Fibroblast of lung (primary cell): ENCODE results near the gene NEFH. TPM values are rescaled to one million over a fixed set of nuclear protein-coding genes. Genes with fewer than 3 reads are reported as not detected.

ENCODE experiments used
- DNase-seq, 2 donors: peaks; one replicate each; pipeline versions ENCODE4 v3.0.0 to v3.0.0-alpha.2; 2010; ENCODE audit warnings: low read depth in 2 of 2
- H2AFZ ChIP-seq: 2 replicates; pipeline ENCODE4 v1.5.1; 2012; ENCODE audit warnings: low read length, control low read depth, inconsistent platforms
- H3K27ac ChIP-seq: 2 replicates; pipeline ENCODE4 v1.5.1; 2011; ENCODE audit warnings: low read length, control low read depth; ENCODE audit not compliant: insufficient read depth
- H3K27me3 ChIP-seq: 2 replicates; pipeline ENCODE4 v1.5.1; 2011; ENCODE audit warnings: mild to moderate bottlenecking, low read length; ENCODE audit not compliant: control insufficient read depth, insufficient read depth
- H3K36me3 ChIP-seq: 2 replicates; pipeline ENCODE4 v1.5.1; 2011; ENCODE audit warnings: low read length; ENCODE audit not compliant: control insufficient read depth, insufficient read depth
- H3K4me1 ChIP-seq: 2 replicates; pipeline ENCODE4 v1.5.1; 2011; ENCODE audit warnings: low read length; ENCODE audit not compliant: control insufficient read depth, insufficient read depth; ENCODE audit errors: extremely low read depth
- H3K4me2 ChIP-seq: 2 replicates; pipeline ENCODE4 v1.5.1; 2011; ENCODE audit warnings: low read length, control low read depth; ENCODE audit not compliant: insufficient read depth; ENCODE audit errors: extremely low read depth
- H3K4me3 ChIP-seq, 4 experiments: fragments of 200-600 bp in 1 of 4; sonication (generic) in 1 of 4; replicated peaks in 1 of 4; 2 replicates each; pipeline ENCODE4 v1.5.1; 2011 to 2016; ENCODE audit warnings: low read length in 4 of 4, low read depth in 3 of 4, mild to moderate bottlenecking in 3 of 4, control low read depth in 2 of 4, inconsistent platforms in 1 of 4, mixed read lengths in 1 of 4; ENCODE audit not compliant: insufficient read depth in 1 of 4; ENCODE audit errors: control extremely low read depth in 1 of 4
- H3K79me2 ChIP-seq: 2 replicates; pipeline ENCODE4 v1.5.1; 2012; ENCODE audit warnings: mild to moderate bottlenecking, low read length, inconsistent platforms; ENCODE audit not compliant: control insufficient read depth, insufficient read depth
- H3K9ac ChIP-seq: 2 replicates; pipeline ENCODE4 v1.5.1; 2011; ENCODE audit warnings: mild to moderate bottlenecking, low read length, control low read depth; ENCODE audit not compliant: insufficient read depth
- H3K9me3 ChIP-seq: 2 replicates; pipeline ENCODE4 v1.5.1; 2012; ENCODE audit warnings: low read depth, low read length; ENCODE audit not compliant: control insufficient read depth, insufficient read depth
- H4K20me1 ChIP-seq: 2 replicates; pipeline ENCODE4 v1.5.1; 2011; ENCODE audit warnings: low read length; ENCODE audit not compliant: control insufficient read depth, insufficient read depth; ENCODE audit errors: extremely low read depth
- EZH2 ChIP-seq: IDR thresholded peaks from 2 replicates; pipeline ENCODE4 v1.5.1; 2012; ENCODE audit warnings: low read length, control low read depth, mild to moderate bottlenecking; ENCODE audit errors: missing control alignments
- polyA plus RNA-seq, 2 donors: library from polyadenylated mRNA; depleted of rRNA in 1 of 2; stranded (reverse) in 1 of 2; unstranded in 1 of 2; fragments of >200 nt; gene quantifications; 2 replicates each; pipeline ENCODE4 v1.2.1, GENCODE V29; 2011 to 2012; ENCODE audit warnings: missing spikeins in 1 of 2
- total RNA-seq: library from RNA; depleted of rRNA; stranded (reverse); fragments of >200 nt; gene quantifications from 2 replicates; pipeline ENCODE4 v1.2.1, GENCODE V29; 2014
- TF ChIP-seq, protein P1 (sequence below), 2 donors: IDR thresholded peaks in 1 of 2; conservative IDR thresholded peaks in 1 of 2; 1 replicate in 1 of 2; 2 replicates in 1 of 2; pipeline ENCODE4 v1.5.1; 2011 to 2012; ENCODE audit warnings: low read length in 2 of 2, control low read depth in 1 of 2, inconsistent platforms in 1 of 2, low read depth in 1 of 2, mild to moderate bottlenecking in 1 of 2

Gene NEFH
- total and polyA plus RNA-seq, 2 donors (not counting 1 experiment from before 2014, with no cell fraction given): 0.17 to 0.37 TPM

DNA sequence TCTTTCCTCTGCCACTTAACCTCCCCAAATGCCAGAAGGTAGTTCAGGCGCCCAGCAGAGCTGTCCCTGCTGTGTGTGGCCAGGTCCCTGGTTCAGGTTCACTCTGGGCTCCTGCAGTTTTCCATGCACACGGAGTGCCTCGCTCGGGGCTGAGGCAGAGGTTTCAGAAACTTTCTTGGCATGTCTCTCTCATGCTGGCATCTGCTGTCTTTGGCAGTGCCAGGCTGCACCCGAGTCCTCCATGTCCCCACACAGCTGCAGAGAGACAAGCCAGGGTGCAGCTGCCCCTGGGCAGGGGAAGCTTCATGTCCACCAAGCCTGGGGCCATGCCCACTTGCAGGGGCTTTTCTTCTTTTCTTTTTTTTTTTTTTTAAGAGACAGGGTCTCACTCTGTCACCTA is 7.0 kb upstream of the NEFH start:
- no peak overlapping the region for H2AFZ ChIP-seq
- H4K20me1 ChIP-seq: no peaks in the 10 kb centered on the region
- H3K9ac ChIP-seq: no peak overlapping the region
- no peak overlapping the region for H3K4me3 ChIP-seq
- H3K27me3 ChIP-seq: peaks cover 7% of the 10 kb centered on the region
- no peaks in the 10 kb centered on the region for H3K9me3 ChIP-seq
- no peak overlapping the region for H3K4me2 ChIP-seq
- no peak for DNase-seq
- H3K4me1 ChIP-seq: no peaks in the 10 kb centered on the region
- no peaks in the 10 kb centered on the region for H3K36me3 ChIP-seq
- H3K27ac ChIP-seq: no peak overlapping the region
- no peak for TF ChIP-seq EZH2
- TF ChIP-seq, protein P1, sequence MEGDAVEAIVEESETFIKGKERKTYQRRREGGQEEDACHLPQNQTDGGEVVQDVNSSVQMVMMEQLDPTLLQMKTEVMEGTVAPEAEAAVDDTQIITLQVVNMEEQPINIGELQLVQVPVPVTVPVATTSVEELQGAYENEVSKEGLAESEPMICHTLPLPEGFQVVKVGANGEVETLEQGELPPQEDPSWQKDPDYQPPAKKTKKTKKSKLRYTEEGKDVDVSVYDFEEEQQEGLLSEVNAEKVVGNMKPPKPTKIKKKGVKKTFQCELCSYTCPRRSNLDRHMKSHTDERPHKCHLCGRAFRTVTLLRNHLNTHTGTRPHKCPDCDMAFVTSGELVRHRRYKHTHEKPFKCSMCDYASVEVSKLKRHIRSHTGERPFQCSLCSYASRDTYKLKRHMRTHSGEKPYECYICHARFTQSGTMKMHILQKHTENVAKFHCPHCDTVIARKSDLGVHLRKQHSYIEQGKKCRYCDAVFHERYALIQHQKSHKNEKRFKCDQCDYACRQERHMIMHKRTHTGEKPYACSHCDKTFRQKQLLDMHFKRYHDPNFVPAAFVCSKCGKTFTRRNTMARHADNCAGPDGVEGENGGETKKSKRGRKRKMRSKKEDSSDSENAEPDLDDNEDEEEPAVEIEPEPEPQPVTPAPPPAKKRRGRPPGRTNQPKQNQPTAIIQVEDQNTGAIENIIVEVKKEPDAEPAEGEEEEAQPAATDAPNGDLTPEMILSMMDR (conservative IDR thresholded peaks at IDR 0.05 in 1 of 2, IDR thresholded peaks at IDR 0.05 in 1 of 2; ENCODE audit: low read depth in 1 of 2, low read length in 2 of 2): no peak
- H3K79me2 ChIP-seq: no peaks in the 10 kb centered on the region

DNA sequence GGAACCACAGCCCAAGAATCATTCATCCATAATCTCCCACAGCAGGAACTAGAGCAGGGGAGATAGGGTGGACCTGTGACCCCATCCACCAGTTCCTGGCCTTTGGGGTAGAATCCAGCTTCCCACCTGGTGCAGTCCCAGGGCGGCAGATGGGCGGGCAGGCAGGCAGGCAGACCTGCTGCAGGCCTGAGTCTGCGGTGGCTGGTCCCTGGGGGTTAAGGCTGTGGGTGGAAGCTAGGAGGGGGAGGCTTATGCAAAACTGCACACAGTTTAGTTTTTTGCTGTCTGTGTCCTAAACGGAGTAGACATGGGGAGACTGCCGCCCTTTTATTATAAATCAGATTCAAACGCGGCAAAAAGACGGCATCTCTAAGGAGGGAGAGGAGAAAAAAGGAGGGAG is 4.5 kb upstream of the NEFH start:
- Histone ChIP-seq H3K4me1 (no peaks in the 10 kb centered on the region), H3K79me2 (no peaks in the 10 kb centered on the region), H3K27me3 (peaks cover 23% of the 10 kb centered on the region), H2AFZ (no peak overlapping the region), H3K36me3 (no peaks in the 10 kb centered on the region), H3K9me3 (no peaks in the 10 kb centered on the region), H3K4me2 (no peak overlapping the region), H3K27ac (no peak overlapping the region), H3K9ac (no peak overlapping the region), H3K4me3 (no peak overlapping the region), H4K20me1 (no peaks in the 10 kb centered on the region)
- TF ChIP-seq, protein P1 (conservative IDR thresholded peaks at IDR 0.05 in 1 of 2, IDR thresholded peaks at IDR 0.05 in 1 of 2; ENCODE audit: low read depth in 1 of 2, low read length in 2 of 2): no peak
- DNase-seq: no peak

DNA sequence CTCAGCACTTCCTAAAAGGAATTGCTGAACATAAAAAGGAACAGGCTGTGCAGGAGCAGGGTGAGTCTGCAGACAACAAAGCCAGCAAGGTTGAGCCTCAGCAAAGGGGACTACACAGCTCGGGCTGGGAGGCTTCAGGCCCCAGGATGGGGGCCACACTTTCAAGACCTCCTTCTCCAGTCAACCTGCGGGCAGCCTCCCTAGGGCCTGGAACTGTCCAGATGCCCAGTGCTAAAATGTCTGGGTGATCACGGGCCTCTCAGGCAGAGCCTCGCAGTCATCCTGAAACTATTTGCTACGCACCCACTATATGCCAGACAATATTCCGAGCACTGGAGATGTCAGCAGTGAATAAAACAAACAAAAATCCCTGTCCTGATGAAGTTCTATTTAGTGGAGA is 3.9 kb upstream of the NEFH start:
- Histone ChIP-seq H3K27ac (no peak overlapping the region), H3K27me3 (peaks cover 27% of the 10 kb centered on the region), H3K4me1 (no peaks in the 10 kb centered on the region), H2AFZ (no peak overlapping the region), H3K79me2 (no peaks in the 10 kb centered on the region), H3K4me2 (no peak overlapping the region), H3K36me3 (no peaks in the 10 kb centered on the region), H4K20me1 (no peaks in the 10 kb centered on the region), H3K4me3 (no peak overlapping the region), H3K9ac (no peak overlapping the region), H3K9me3 (no peaks in the 10 kb centered on the region)
- DNase-seq: no peak
- TF ChIP-seq EZH2: no peak
- TF ChIP-seq, protein P1 (conservative IDR thresholded peaks at IDR 0.05 in 1 of 2, IDR thresholded peaks at IDR 0.05 in 1 of 2; ENCODE audit: low read depth in 1 of 2, low read length in 2 of 2): no peak
